SK-MEL-5 (cell line): ENCODE data around the gene WNK2. TPM values are rescaled to one million over a fixed set of nuclear protein-coding genes. Genes with fewer than 3 reads are reported as not detected.
A peak's percentile ranks its signal among the peaks of the same experiment; 100 is the strongest.
"Not testable (repeated sequence)": the region's sequence is repeated elsewhere in the genome, so short reads cannot be mapped to it uniquely, and the experiment has no call there.

Source experiments
- DNase-seq: peaks from one replicate; pipeline ENCODE4 v3.0.0-alpha.2; 2016; ENCODE audit warnings: low read depth, low spot score
- in situ Hi-C: cut with HindIII; loops from 2 replicates; pipeline ENCODE4 v1.10.0; 2016; ENCODE audit warnings: low sequenced_read_pairs, high pct_unique_total_duplicates, low pct_unique_long_range_greater_than_20kb
- total RNA-seq: library from RNA; depleted of rRNA; stranded (reverse); fragments of >200 nt; shearing (Covaris generic); gene quantifications from 2 replicates; pipeline ENCODE4 v1.2.3, GENCODE V29; 2014

The WNK2 gene
- total RNA-seq, 1 experiment from 2014 or later, result 2.4 TPM

GRCh38 chr9:93340091-93340490, 156.2 kb downstream of the WNK2 start:
- no peak for DNase-seq
- in situ Hi-C loops, result no loop called here

- DNase-seq, in situ Hi-C loops: not testable (repeated sequence)
Measured at GRCh38 chr9:93341820-93342219, 157.9 kb downstream of the WNK2 start.

GRCh38 chr9:93342428-93342827, 158.5 kb downstream of the WNK2 start:
- in situ Hi-C loops, result not testable (repeated sequence)

GRCh38 chr9:93343663-93344062, 159.7 kb downstream of the WNK2 start:
- in situ Hi-C loops, result no loop called here
- peak; percentile 23 for DNase-seq

More at GRCh38 chr9:93342428-93342827, 158.5 kb downstream of the WNK2 start:
- not testable (repeated sequence) for DNase-seq

GRCh38 chr9:93345643-93346230, 161.8 kb downstream of the WNK2 start:
- in situ Hi-C loops, result no loop called here

GRCh38 chr9:93346231-93347112, 162.5 kb downstream of the WNK2 start:
- in situ Hi-C loops, result no loop called here
- no peak for DNase-seq

More at GRCh38 chr9:93345643-93346230, 161.8 kb downstream of the WNK2 start:
- DNase-seq, result no peak

GRCh38 chr9:93347371-93347975, 163.5 kb downstream of the WNK2 start:
- in situ Hi-C loops, DNase-seq: not testable (repeated sequence)

GRCh38 chr9:93353413-93354310, 169.7 kb downstream of the WNK2 start:
- in situ Hi-C loops, DNase-seq: not testable (repeated sequence)

GRCh38 chr9:93354451-93354850, 170.5 kb downstream of the WNK2 start:
- in situ Hi-C loops, result no loop called here
- no peak for DNase-seq

GRCh38 chr9:93355827-93356226, 171.9 kb downstream of the WNK2 start:
- no peak for DNase-seq
- in situ Hi-C loops, result no loop called here

GRCh38 chr9:93357649-93358048, 173.7 kb downstream of the WNK2 start:
- in situ Hi-C loops, result no loop called here
- no peak for DNase-seq

GRCh38 chr9:93359907-93360306, 176.0 kb downstream of the WNK2 start:
- in situ Hi-C loops, DNase-seq: not testable (repeated sequence)

- DNase-seq, result no peak
- in situ Hi-C loops, result no loop called here
Measured at GRCh38 chr9:93361995-93362394, 178.1 kb downstream of the WNK2 start.

- no peak for DNase-seq
- in situ Hi-C loops, result no loop called here
Measured at GRCh38 chr9:93364734-93365426, 180.9 kb downstream of the WNK2 start.

- in situ Hi-C loops, result no loop called here
Measured at GRCh38 chr9:93365427-93366118, 181.6 kb downstream of the WNK2 start.

GRCh38 chr9:93366119-93366447, 182.1 kb downstream of the WNK2 start:
- in situ Hi-C loops, result no loop called here

More at GRCh38 chr9:93365427-93366118, 181.6 kb downstream of the WNK2 start:
- DNase-seq, result no peak

More at GRCh38 chr9:93366119-93366447, 182.1 kb downstream of the WNK2 start:
- no peak for DNase-seq
